Neural cell (in vitro differentiated cells): Measurements from ENCODE around the gene SH3RF3. TPM values are rescaled to one million over a fixed set of nuclear protein-coding genes. Genes with fewer than 3 reads are reported as not detected.

ENCODE experiments used
- H2AFZ ChIP-seq: fragments of 200-600, 300-800 bp; sonication (generic), shearing (Covaris generic); 2 replicates; pipeline ENCODE4 v1.6.0; 2014; ENCODE audit warnings: low read depth, mild to moderate bottlenecking, antibody characterized with exemption, low read length, moderate library complexity
- H3F3A ChIP-seq: fragments of 200-600 bp; shearing (Covaris generic); 2 replicates; pipeline ENCODE4 v1.6.1; 2016; ENCODE audit warnings: mild to moderate bottlenecking, moderate library complexity, mixed read lengths, antibody characterized with exemption, low read length; ENCODE audit not compliant: insufficient read depth, poor library complexity, severe bottlenecking
- H3K27ac ChIP-seq: fragments of 200-600, 300-800 bp; sonication (generic), shearing (Covaris generic); 2 replicates; pipeline ENCODE4 v1.5.1; 2014; ENCODE audit warnings: mild to moderate bottlenecking, low read length, moderate library complexity
- H3K27me3 ChIP-seq: fragments of 300-800, 200-600 bp; sonication (generic), shearing (Covaris generic); 2 replicates; pipeline ENCODE4 v1.6.0; 2014; ENCODE audit warnings: mild to moderate bottlenecking, low read depth, low read length, moderate library complexity; ENCODE audit not compliant: insufficient read depth
- H3K36me3 ChIP-seq: fragments of 300-800, 200-600 bp; sonication (generic), shearing (Covaris generic); 2 replicates; pipeline ENCODE4 v1.5.1; 2014; ENCODE audit warnings: mild to moderate bottlenecking, antibody characterized with exemption, low read length, moderate library complexity; ENCODE audit not compliant: insufficient read depth
- H3K4me2 ChIP-seq: fragments of 300-800, 200-600 bp; sonication (generic), shearing (Covaris generic); 2 replicates; pipeline ENCODE4 v1.6.0; 2014; ENCODE audit warnings: mild to moderate bottlenecking, low read length
- H3K4me3 ChIP-seq: fragments of 300-800, 200-600 bp; sonication (generic), shearing (Covaris generic); 2 replicates; pipeline ENCODE4 v1.5.1; 2014; ENCODE audit warnings: mild to moderate bottlenecking, low read length, moderate library complexity
- H3K79me2 ChIP-seq: fragments of 200-600 bp; shearing (Covaris generic); replicated peaks from 2 replicates; pipeline ENCODE4 v1.6.0; 2014; ENCODE audit warnings: mild to moderate bottlenecking, low read length, moderate library complexity; ENCODE audit not compliant: insufficient read depth
- H3K9ac ChIP-seq: fragments of 300-800, 200-600 bp; sonication (generic), shearing (Covaris generic); 2 replicates; pipeline ENCODE4 v1.6.1; 2016; ENCODE audit warnings: mild to moderate bottlenecking, low read length, mixed read lengths
- H3K9me2 ChIP-seq: fragments of 200-600 bp; shearing (Covaris generic); 2 replicates; pipeline ENCODE4 v1.6.1; 2016; ENCODE audit warnings: mild to moderate bottlenecking, low read length, mixed read lengths; ENCODE audit not compliant: insufficient read depth
- H3K9me3 ChIP-seq: fragments of 200-600, 300-800 bp; sonication (generic), shearing (Covaris generic); 2 replicates; pipeline ENCODE4 v1.6.1; 2016; ENCODE audit warnings: mild to moderate bottlenecking, mixed run types, low read length, moderate library complexity, mixed read lengths
- H4K20me1 ChIP-seq: fragments of 200-600 bp; shearing (Covaris generic); 2 replicates; pipeline ENCODE4 v1.6.1; 2016; ENCODE audit warnings: mild to moderate bottlenecking, mixed run types; ENCODE audit not compliant: insufficient read depth
- EP300 ChIP-seq: fragments of 450-650 bp; conservative IDR thresholded peaks from 2 replicates; pipeline ENCODE4 v1.6.1; 2014; ENCODE audit warnings: antibody characterized with exemption, mild to moderate bottlenecking, moderate library complexity; ENCODE audit not compliant: poor library complexity, severe bottlenecking
- EZH2 ChIP-seq: fragments of 200-600, 300-800 bp; shearing (Covaris generic), sonication (generic); IDR thresholded peaks from 2 replicates; pipeline ENCODE4 v1.6.1; 2014; ENCODE audit warnings: antibody characterized with exemption, low read length, borderline replicate concordance, mild to moderate bottlenecking; ENCODE audit not compliant: insufficient read depth, poor library complexity, severe bottlenecking
- MXI1 ChIP-seq: fragments of 450-650 bp; conservative IDR thresholded peaks from 2 replicates; pipeline ENCODE4 v1.6.1; 2014; ENCODE audit warnings: antibody characterized with exemption, mild to moderate bottlenecking; ENCODE audit not compliant: poor library complexity, severe bottlenecking
- POLR2AphosphoS5 ChIP-seq: IDR thresholded peaks from 2 replicates; pipeline ENCODE4 v1.6.1; 2012
- RAD21 ChIP-seq: fragments of 450-650 bp; conservative IDR thresholded peaks from 2 replicates; pipeline ENCODE4 v1.6.1; 2014; ENCODE audit warnings: antibody characterized with exemption, mild to moderate bottlenecking, moderate library complexity
- SMC3 ChIP-seq: fragments of 450-650 bp; conservative IDR thresholded peaks from 2 replicates; pipeline ENCODE4 v1.6.1; 2014; ENCODE audit warnings: antibody characterized with exemption, mild to moderate bottlenecking, moderate library complexity; ENCODE audit not compliant: poor library complexity
- TAF1 ChIP-seq: IDR thresholded peaks from 2 replicates; pipeline ENCODE4 v1.6.1; 2012; ENCODE audit warnings: low read depth
- polyA plus RNA-seq: library from polyadenylated mRNA; depleted of rRNA; stranded (reverse); fragments of >200 nt; gene quantifications from 2 replicates; pipeline ENCODE4 v1.2.3, GENCODE V29; 2014
- TF ChIP-seq, protein P1 (sequence below): IDR thresholded peaks from 2 replicates; pipeline ENCODE4 v1.6.1; 2012; ENCODE audit warnings: borderline replicate concordance
- TF ChIP-seq, protein P2 (sequence below): fragments of 450-650 bp; IDR thresholded peaks from 2 replicates; pipeline ENCODE4 v1.5.1; 2014; ENCODE audit warnings: antibody characterized with exemption, mild to moderate bottlenecking, moderate library complexity; ENCODE audit not compliant: poor library complexity, severe bottlenecking

Gene SH3RF3
- polyA plus RNA-seq, 1 donor from 2014 or later, result 0.53 TPM

DNA sequence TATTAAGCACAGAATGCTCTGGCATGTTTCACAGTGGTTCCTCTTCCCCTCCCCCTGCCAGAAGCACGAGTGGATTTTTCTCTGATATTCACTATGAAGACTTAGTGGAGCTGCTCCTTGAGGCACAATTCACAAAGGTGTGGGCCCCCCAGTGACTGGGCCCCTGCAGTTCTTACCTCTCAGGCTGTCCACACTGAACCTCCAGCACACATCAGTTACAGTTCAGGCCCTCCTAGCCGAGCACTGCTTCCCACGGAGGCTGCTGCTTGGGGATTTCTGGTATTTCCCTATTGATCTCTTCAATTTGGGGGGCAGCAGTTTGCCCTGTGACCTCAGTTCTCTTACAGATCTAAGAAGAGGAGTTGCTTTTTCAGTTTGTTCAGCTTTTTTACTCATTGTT is 236.1 kb downstream of the SH3RF3 start:
- Histone ChIP-seq H3K4me3 (no peak overlapping the region), H3K9ac (no peak overlapping the region), H3K36me3 (no peaks in the 10 kb centered on the region), H3K27me3 (no peaks in the 10 kb centered on the region), H3K27ac (no peak overlapping the region), H4K20me1 (no peaks in the 10 kb centered on the region), H3F3A (no peaks in the 10 kb centered on the region), H2AFZ (no peak overlapping the region), H3K9me3 (no peaks in the 10 kb centered on the region), H3K79me2 (no peaks in the 10 kb centered on the region), H3K4me2 (no peak overlapping the region), H3K9me2 (no peaks in the 10 kb centered on the region)
- no peak for TF ChIP-seq EZH2
- TF ChIP-seq RAD21, result no peak
- TF ChIP-seq MXI1, result no peak
- TF ChIP-seq TAF1, result no peak
- no peak for TF ChIP-seq SMC3
- TF ChIP-seq, protein P1, sequence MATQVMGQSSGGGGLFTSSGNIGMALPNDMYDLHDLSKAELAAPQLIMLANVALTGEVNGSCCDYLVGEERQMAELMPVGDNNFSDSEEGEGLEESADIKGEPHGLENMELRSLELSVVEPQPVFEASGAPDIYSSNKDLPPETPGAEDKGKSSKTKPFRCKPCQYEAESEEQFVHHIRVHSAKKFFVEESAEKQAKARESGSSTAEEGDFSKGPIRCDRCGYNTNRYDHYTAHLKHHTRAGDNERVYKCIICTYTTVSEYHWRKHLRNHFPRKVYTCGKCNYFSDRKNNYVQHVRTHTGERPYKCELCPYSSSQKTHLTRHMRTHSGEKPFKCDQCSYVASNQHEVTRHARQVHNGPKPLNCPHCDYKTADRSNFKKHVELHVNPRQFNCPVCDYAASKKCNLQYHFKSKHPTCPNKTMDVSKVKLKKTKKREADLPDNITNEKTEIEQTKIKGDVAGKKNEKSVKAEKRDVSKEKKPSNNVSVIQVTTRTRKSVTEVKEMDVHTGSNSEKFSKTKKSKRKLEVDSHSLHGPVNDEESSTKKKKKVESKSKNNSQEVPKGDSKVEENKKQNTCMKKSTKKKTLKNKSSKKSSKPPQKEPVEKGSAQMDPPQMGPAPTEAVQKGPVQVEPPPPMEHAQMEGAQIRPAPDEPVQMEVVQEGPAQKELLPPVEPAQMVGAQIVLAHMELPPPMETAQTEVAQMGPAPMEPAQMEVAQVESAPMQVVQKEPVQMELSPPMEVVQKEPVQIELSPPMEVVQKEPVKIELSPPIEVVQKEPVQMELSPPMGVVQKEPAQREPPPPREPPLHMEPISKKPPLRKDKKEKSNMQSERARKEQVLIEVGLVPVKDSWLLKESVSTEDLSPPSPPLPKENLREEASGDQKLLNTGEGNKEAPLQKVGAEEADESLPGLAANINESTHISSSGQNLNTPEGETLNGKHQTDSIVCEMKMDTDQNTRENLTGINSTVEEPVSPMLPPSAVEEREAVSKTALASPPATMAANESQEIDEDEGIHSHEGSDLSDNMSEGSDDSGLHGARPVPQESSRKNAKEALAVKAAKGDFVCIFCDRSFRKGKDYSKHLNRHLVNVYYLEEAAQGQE, result no peak
- no peak for TF ChIP-seq EP300
- TF ChIP-seq, protein P2, sequence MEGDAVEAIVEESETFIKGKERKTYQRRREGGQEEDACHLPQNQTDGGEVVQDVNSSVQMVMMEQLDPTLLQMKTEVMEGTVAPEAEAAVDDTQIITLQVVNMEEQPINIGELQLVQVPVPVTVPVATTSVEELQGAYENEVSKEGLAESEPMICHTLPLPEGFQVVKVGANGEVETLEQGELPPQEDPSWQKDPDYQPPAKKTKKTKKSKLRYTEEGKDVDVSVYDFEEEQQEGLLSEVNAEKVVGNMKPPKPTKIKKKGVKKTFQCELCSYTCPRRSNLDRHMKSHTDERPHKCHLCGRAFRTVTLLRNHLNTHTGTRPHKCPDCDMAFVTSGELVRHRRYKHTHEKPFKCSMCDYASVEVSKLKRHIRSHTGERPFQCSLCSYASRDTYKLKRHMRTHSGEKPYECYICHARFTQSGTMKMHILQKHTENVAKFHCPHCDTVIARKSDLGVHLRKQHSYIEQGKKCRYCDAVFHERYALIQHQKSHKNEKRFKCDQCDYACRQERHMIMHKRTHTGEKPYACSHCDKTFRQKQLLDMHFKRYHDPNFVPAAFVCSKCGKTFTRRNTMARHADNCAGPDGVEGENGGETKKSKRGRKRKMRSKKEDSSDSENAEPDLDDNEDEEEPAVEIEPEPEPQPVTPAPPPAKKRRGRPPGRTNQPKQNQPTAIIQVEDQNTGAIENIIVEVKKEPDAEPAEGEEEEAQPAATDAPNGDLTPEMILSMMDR, result no peak
- TF ChIP-seq POLR2AphosphoS5, result no peak

DNA sequence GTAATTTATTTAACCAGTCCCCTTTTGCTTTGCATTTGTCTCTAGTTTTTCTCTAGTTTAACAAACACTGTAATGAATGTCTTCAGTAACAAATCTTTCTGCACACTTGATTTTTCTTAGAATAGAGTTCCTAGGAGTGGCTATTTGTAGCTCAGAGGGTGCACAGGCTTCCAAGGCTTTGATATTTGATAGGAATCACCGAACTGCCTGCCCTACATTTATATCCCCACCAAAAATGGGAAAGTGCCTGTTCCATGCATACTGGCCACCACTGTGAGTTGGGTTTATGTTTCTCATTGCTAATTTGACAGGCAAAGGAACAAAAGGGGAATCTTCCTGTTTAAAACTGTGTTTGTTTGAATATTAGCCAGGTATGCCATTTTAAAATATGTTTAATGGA is 238.7 kb downstream of the SH3RF3 start:
- Histone ChIP-seq H3K27ac (no peak overlapping the region), H3K36me3 (no peaks in the 10 kb centered on the region), H3K27me3 (no peaks in the 10 kb centered on the region), H3K9me3 (no peaks in the 10 kb centered on the region), H3K79me2 (no peaks in the 10 kb centered on the region), H3K4me2 (no peak overlapping the region), H3K4me3 (no peak overlapping the region), H4K20me1 (no peaks in the 10 kb centered on the region), H2AFZ (no peak overlapping the region), H3F3A (no peaks in the 10 kb centered on the region), H3K9me2 (no peaks in the 10 kb centered on the region), H3K9ac (no peak overlapping the region)
- no peak for TF ChIP-seq RAD21
- no peak for TF ChIP-seq EZH2
- no peak for TF ChIP-seq SMC3
- no peak for TF ChIP-seq EP300
- TF ChIP-seq POLR2AphosphoS5, result no peak
- TF ChIP-seq MXI1, result no peak
- TF ChIP-seq, protein P2, result no peak
- TF ChIP-seq, protein P1, result no peak
- no peak for TF ChIP-seq TAF1
